HL-60/S4 treated with retinoic acid at 250 ng/mL for 4 days and 3 days (cell line): ENCODE results near the gene PPIC.
"Not testable (repeated sequence)": the region's sequence is repeated elsewhere in the genome, so short reads cannot be mapped to it uniquely, and the experiment has no call there.

Source experiments
- in situ Hi-C: fragments of 300-500 bp; cut with MboI; formaldehyde crosslinking; loops from 2 replicates; pipeline ENCODE4 v1.7.0; 2022; ENCODE audit warnings: low sequenced_read_pairs

PPIC gene

DNA sequence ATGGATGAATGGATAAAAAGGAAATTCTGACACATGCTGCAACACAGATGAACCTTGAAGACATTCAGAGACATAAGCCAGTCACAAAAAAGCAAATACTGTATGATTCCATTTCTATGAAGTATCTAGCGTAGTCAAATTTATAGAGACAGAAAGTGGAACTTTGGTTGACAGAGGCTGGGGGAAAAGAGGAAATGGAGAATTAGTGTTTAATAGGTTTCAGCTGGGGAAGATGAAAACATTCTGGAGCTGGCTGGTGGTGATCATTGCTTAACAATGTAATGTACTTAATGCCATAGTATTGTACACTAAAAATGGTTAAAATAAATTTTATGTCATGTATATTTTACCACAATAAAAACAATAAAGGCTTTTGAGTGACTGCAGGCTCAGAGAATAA, 24.2 kb downstream of the PPIC start:
- in situ Hi-C loops, result no loop called here

DNA sequence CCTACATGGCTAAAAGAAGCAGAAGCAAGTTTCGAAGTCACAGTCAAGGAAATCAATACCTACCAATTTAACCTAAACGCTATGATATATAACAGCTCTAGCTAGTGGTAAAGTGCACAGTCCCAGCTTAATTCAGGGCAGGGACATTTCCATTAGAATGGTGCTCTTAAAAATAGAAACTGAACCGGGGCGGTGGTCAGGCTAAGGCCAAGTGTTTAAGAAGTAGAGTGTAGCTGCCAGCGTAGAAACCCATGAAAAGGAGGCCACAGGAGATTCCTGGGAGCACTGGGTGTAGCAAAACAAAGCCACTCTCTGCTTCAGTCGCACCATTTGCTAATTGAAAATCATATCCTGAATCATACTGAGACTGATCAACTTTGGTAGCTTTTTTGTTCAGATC, 28.8 kb downstream of the PPIC start:
- in situ Hi-C loops, result no loop called here

DNA sequence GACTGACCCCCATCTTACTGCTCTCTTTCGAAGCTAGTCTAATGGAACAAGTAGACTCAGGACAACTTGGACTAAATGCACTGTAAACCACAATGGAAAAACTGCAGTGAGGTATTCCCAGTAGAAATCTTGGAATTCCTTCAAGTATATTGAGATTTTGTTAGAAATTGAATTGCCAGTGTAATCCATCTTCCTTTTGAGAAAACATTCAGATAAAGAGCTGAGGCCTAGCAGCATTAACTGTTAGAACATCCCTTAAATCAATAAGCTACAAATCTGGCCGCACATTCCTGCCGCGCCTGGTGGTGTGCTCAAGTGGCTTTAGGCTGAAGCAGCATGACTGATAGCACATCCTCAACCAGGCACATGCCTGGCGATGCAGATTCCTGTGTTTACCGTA, 29.3 kb downstream of the PPIC start:
- in situ Hi-C loops, result no loop called here

GRCh38 chr5:123001808-123002207, 34.7 kb downstream of the PPIC start:
- in situ Hi-C loops, result no loop called here

DNA sequence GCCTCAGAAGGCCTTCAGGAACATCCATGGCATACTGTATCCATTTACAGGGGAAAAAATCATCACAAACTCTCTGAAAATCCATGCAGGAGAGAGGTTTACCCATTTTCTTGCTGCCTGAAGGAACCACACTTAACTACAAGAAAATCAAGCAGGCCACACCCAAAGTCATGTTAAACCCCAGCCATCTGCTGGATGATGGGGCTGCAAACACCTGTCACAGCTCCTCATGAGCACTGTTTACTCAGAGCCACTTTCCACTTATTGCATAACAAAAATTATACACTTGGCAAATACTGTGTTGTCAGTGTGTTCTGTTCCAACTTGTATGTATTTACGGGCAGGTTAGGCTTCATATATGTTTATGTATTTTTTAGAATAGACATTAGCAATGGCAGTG, 35.8 kb downstream of the PPIC start:
- in situ Hi-C loops, result no loop called here

DNA sequence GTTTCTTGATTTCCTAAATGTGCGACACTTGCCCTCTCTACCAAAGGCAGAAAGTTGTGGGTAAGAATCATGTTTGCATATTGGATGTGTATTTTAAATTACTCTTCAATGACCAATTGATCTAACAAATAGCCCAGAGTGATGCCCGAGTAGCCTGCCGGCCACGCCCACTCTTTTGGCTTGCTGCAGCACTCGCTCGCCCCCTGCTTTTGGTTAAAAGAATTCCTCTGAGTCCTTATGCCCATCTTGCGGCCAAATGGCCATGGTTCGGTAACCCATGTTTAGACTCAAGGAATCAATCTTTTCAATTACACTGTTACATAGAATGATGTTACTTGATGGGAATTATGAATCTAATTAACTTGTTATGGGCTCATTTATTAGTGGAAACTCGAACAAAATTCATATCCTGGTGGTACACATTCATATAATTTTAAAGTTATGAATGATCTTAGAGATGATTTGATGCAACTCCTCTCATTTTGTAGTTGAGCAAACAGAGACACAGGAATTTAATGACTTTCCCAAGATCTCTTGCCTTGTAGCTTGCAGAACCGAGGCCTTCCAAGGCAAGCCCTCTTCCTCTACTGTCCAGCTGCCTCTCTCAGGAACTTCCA, 36.5 kb downstream of the PPIC start:
- in situ Hi-C loops, result no loop called here

GRCh38 chr5:122997294-122997693, 39.2 kb downstream of the PPIC start:
- in situ Hi-C loops, result no loop called here

- in situ Hi-C loops, result no loop called here
These were observed 40.4 kb downstream of the PPIC start for GRCh38 chr5:122996091-122996490.

GRCh38 chr5:122985954-122986721, 50.4 kb downstream of the PPIC start:
- in situ Hi-C loops, result no loop called here

DNA sequence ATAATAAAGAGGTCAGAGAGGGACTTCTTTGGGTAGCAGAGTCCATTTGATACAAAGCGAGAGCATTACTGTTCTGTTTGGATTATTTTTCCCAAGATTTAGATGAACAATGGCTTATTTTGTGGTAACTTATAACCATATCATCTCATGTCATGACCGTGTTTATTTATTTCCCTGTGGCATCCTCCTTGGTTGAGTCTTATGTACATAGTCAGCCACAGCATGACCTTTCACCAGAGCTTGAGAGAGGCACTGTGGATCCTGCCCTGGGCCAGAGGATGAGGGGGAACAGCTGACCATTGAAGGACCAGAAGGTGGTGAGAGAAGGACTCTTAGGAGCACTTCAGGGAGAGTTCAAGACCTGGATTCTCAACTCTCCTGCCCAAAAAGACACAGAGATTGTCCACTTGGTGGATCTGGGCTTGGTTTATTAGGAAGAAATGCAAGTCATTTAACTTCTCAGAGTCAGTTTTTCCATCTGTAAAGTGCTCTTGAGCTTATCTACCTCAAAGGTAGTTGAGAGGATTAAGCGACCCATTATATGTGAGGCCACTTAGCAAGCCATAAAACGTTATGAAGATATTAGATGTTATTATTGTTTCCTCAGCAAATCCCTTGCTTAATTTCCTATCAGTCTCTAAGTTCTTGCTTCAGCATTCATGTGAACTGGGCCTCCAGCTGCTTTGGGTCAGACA, 51.4 kb downstream of the PPIC start:
- in situ Hi-C loops, result no loop called here

- in situ Hi-C loops, result no loop called here
These were observed 52.1 kb downstream of the PPIC start for GRCh38 chr5:122984425-122984824.

GRCh38 chr5:122982376-122982775, 54.1 kb downstream of the PPIC start:
- in situ Hi-C loops, result no loop called here

DNA sequence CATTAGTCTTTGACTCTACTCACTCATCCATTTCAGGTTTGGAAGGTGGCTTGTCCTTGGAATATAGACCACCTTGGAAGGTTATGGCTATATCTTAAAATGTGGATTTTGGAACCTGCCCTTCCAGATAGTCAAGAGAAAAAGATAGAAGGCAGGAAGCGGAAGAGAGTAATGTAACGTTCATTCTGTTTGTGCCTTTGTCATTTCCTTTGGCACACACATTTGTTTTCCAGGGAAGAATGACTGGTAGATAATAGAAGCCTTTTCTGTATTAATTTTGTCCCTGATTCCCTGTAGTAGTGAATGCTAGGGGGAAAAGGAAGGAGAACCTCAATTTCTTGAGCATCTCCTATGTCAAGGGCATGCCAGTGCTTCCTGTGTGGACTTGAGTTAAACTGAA, 54.7 kb downstream of the PPIC start:
- in situ Hi-C loops, result no loop called here

DNA sequence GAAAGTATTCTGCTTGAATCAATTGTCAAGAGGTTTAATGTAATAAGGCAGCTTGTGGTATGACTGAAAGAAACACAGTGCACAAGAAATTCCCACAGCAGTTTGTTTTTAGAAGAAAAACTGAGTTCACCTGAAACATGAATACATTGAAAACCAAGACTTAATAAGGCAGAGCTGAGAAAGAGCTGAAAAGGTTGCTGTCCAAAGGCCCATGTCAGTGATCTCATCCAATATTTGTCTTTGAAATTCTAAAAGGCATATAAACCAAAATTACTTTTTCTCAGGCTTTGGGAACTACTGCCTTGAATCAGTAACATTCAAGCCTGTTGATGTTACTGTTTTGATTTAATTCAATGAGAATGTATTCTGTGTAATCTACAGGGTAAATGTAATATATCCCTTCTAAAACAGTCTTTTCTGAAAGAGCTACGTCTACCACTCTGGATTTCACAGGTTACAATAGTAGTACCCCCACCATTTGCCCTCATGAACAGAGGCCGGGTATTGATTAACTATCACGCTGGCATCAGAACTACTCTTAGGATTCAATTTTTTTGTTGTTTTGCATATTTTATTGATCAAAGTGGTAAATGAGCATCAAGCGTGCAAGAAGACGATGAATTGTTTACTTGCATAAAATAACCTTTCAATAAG, 57.8 kb downstream of the PPIC start:
- in situ Hi-C loops, result no loop called here

DNA sequence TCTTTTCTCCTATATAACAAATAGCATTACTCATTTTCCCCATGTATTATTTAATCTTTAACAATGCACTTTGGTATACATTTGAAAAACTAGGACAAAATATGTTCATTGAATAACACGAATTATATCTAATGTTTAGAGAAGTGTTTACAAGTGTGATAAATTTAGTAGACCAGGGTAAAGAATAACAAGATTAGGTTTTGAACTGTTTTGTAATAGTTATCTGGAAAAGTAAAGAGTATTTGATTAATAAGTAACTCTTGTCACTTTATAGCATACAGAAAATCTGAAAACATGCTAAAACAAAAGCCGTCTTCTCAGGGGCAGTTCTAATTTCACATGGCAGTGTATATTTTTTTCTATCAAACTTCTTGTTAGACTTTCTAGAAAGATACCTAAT, 58.5 kb downstream of the PPIC start:
- in situ Hi-C loops, result no loop called here

GRCh38 chr5:122977319-122977718, 59.2 kb downstream of the PPIC start:
- in situ Hi-C loops, result no loop called here

- in situ Hi-C loops, result not testable (repeated sequence)
These were observed 62.3 kb downstream of the PPIC start for GRCh38 chr5:122974251-122974650.

GRCh38 chr5:122973759-122974158, 62.8 kb downstream of the PPIC start:
- in situ Hi-C loops, result not testable (repeated sequence)
